ENCODE data around the gene CNGA1.

GRCh38 chr4:48035952-48036351 lies 19.5 kb upstream of the CNGA1 start:
- TF ChIP-seq CTCF (IDR thresholded peaks at IDR 0.05) (no peak), POLR2A (IDR thresholded peaks at IDR 0.05) (no peak)

Measured in esophagus squamous epithelium (tissue), 4 donors.